NCI-H82 treated with DMSO at 0.1 percent for 48 hours (cell line): ENCODE data around the gene PNMA8A.

ENCODE experiments used
- DNase-seq: peaks from one replicate; lab custom pipeline; 2025; ENCODE audit not compliant: unreplicated experiment; lab: John Stamatoyannopoulos, UW

Gene PNMA8A, protein sequence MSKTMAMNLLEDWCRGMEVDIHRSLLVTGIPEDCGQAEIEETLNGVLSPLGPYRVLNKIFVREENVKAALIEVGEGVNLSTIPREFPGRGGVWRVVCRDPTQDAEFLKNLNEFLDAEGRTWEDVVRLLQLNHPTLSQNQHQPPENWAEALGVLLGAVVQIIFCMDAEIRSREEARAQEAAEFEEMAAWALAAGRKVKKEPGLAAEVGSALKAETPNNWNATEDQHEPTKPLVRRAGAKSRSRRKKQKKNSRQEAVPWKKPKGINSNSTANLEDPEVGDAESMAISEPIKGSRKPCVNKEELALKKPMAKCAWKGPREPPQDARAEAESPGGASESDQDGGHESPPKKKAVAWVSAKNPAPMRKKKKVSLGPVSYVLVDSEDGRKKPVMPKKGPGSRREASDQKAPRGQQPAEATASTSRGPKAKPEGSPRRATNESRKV

GRCh38 chr19:46471116-46471733 lies at the start of gene PNMA8A:
Gene PNMA8A, minus strand, starts transcription at chr19:46471563. Its CDS starts 528 bp downstream, at chr19:46471035.
- DNase-seq, result peak; percentile 68

DNA sequence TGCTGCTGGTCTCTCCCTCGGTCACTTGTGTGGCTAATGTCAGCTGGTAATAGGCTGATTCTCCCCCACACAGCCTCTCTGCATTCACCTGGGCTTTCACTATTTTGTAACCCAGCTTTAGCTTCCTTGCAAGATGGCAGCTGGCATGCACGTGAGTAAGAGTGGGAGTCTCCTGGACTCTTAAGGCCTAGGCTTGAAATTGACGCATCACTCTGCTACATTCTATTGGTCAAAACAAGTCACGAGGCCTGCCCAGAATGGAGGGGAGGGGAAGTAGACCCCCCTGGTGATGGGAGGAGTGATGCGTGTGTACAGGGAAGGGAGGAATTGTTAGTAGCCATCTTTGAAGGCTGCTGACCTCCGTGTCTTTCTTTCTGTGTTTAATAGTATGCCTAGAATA lies 49.3 kb upstream of the PNMA8A start:
- no peak for DNase-seq

DNA sequence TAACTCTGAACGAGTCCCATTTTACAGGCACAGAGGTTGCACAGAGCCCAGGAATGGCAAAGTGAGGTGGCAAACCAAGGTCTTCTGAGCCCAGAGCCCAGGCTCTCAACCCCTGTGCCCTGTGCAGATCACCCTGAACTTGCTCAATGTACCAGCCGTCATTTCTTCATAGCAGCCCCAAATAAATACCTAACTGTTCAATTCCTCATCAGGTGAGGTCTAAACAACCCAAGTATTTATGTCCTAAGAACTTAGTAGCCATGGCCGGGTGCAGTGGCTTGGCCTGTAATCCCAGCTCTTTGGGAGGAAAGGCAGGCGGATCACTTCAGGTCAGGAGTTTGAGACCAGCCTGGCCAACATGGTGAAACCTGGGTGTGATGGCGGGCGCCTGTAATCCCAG lies 46.1 kb upstream of the PNMA8A start:
- DNase-seq, result no peak

- DNase-seq, result no peak
Observed at GRCh38 chr19:46515879-46516350, 44.6 kb upstream of the PNMA8A start.

GRCh38 chr19:46515290-46515609 lies 43.9 kb upstream of the PNMA8A start:
- DNase-seq, result no peak

GRCh38 chr19:46514589-46515289 lies 43.4 kb upstream of the PNMA8A start:
- no peak for DNase-seq

GRCh38 chr19:46513461-46514236 lies 42.3 kb upstream of the PNMA8A start:
- peak; percentile 33 for DNase-seq

DNA sequence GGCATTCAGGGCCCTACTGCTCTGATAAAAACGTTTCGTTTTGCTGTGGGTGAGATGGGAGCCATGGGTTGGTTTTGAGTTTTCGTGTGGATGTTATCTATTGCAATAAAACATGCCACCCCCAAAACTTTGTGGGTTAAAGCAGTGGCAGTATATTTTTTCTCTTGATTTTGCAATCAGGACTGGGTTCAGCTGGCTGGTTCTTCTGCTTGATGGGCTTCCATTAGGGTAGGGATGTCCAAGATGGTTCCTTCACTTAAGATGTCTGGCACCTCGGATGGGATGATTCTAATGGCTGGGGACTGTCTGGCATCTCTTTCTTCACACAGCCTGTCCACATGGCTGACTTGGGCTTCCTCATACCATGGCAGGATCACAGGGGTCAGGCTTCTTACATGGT lies 39.9 kb upstream of the PNMA8A start:
- no peak for DNase-seq

GRCh38 chr19:46508206-46508605 lies 36.8 kb upstream of the PNMA8A start:
- no peak for DNase-seq

GRCh38 chr19:46503848-46504453 lies 32.6 kb upstream of the PNMA8A start:
- DNase-seq, result no peak

- DNase-seq, result no peak
Observed at GRCh38 chr19:46502891-46503290, 31.5 kb upstream of the PNMA8A start.

- no peak for DNase-seq
Observed at GRCh38 chr19:46499692-46500091, 28.3 kb upstream of the PNMA8A start.

- DNase-seq, result no peak
Observed at GRCh38 chr19:46497773-46498172, 26.4 kb upstream of the PNMA8A start.

DNA sequence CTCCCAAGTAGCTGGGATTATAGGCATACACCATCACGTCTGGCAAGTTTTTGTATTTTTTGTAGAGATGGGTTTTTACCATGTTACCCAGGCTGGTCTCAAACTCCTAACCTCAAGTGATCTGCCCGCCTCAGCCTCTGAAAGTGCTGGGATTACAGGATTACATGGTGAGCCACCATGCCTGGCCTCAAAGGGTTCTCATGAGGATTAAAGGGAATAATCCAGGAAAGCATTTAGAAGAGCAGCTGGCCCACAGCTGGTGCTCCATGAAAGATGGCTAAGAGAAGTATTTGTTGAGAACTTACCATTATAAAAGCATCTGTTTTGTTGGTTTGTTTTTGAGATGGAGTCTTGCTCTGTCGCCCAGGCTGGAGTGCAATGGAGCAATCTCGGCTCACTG lies 25.5 kb upstream of the PNMA8A start:
- DNase-seq, result peak; percentile 54

GRCh38 chr19:46496304-46496703 lies 24.9 kb upstream of the PNMA8A start:
- DNase-seq, result no peak

- peak; percentile 39 for DNase-seq
Observed at GRCh38 chr19:46495786-46496099, 24.4 kb upstream of the PNMA8A start, which contains the start of gene PNMA8B. Gene PNMA8B, minus strand, starts transcription at chr19:46495867. Its CDS starts 402 bp downstream, at chr19:46495465.

GRCh38 chr19:46494941-46495785 lies 23.8 kb upstream of the PNMA8A start:
- DNase-seq, result no peak

- DNase-seq, result no peak
Observed at GRCh38 chr19:46494146-46494940, 23.0 kb upstream of the PNMA8A start.
